Adrenal gland (tissue), 5 donors: ENCODE results near the gene EIF4G2.
A peak's percentile ranks its signal among the peaks of the same experiment; 100 is the strongest.

Source experiments
- POLR2A ChIP-seq, 2 donors: fragments of 450-650 bp; IDR thresholded peaks; one replicate each; pipeline ENCODE4 v1.6.1; 2017; ENCODE audit warnings: antibody characterized with exemption in 2 of 2, mild to moderate bottlenecking in 2 of 2, moderate library complexity in 1 of 2
- TF ChIP-seq, protein P1 (sequence below), 6 experiments: fragments of 450-650 bp in 4 of 6; fragments of 200-600 bp in 2 of 6; sonication (generic) in 1 of 6; IDR thresholded peaks; 1 replicate in 5 of 6; 2 replicates in 1 of 6; pipeline versions ENCODE4 v1.5.1 to v1.8.0; 2016 to 2021; ENCODE audit warnings: antibody characterized with exemption in 6 of 6, mild to moderate bottlenecking in 2 of 6, moderate library complexity in 1 of 6
- donor health status: DM: no; HTN: no; CAD: no.

DNA sequence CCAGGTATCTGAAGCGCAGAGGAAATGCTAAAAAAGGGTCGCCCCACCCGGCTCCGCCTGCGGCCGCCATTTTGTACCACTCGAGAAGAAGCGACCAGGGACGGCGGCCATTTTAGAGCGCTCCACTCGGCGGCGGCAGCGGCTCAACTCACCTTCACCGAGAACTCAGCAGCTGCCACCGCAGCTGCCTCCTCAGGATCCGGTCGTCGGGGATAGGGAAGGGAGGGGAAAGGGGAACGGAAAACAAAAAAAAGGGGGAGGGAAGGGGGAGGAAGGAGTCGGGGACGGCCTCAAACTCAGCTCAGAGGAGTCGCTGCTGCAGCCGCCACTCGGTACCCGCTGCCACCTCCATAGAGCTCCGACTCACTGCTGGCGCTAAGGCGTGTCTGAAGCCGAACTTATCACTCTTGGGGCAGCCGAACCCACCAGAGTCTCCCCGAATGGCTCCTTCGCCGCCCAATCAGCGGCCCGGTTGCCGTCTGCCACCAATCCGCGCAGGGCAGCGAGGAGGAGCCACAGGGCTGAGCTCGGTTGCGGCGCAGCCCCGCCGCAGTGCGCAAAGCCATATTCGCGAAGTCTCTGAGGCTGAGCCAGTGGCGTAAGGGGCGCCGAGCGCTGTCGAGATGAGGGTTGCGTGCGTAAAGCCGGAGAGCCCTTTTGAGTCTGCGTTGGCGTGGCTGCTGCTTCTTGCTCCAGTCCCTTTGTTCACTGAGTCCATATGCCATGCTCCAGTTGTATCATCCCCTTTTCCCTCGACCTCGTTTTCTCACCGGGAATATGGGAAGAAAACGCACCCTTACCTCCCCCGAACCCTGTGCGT, at the start of gene EIF4G2:
- TF ChIP-seq POLR2A (IDR thresholded peaks at IDR 0.05): peak; percentile 99 to 100
- TF ChIP-seq, protein P1, sequence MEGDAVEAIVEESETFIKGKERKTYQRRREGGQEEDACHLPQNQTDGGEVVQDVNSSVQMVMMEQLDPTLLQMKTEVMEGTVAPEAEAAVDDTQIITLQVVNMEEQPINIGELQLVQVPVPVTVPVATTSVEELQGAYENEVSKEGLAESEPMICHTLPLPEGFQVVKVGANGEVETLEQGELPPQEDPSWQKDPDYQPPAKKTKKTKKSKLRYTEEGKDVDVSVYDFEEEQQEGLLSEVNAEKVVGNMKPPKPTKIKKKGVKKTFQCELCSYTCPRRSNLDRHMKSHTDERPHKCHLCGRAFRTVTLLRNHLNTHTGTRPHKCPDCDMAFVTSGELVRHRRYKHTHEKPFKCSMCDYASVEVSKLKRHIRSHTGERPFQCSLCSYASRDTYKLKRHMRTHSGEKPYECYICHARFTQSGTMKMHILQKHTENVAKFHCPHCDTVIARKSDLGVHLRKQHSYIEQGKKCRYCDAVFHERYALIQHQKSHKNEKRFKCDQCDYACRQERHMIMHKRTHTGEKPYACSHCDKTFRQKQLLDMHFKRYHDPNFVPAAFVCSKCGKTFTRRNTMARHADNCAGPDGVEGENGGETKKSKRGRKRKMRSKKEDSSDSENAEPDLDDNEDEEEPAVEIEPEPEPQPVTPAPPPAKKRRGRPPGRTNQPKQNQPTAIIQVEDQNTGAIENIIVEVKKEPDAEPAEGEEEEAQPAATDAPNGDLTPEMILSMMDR (IDR thresholded peaks at IDR 0.05): peak in 1 of 6 experiments; percentile 10
